Right lobe of liver (tissue), 4 donors: ENCODE results near the gene SPTA1.

ENCODE experiments used
- POLR2A ChIP-seq: fragments of 450-650 bp; IDR thresholded peaks from one replicate; pipeline ENCODE4 v1.6.1; 2017; ENCODE audit warnings: antibody characterized with exemption, mild to moderate bottlenecking
- TF ChIP-seq, protein P1 (sequence below), 4 donors: fragments of 200-600 bp in 3 of 4; fragments of 450-650 bp in 1 of 4; IDR thresholded peaks; one replicate each; pipeline versions ENCODE4 v1.5.1 to v1.8.0; 2016 to 2022; ENCODE audit warnings: antibody characterized with exemption in 4 of 4, mild to moderate bottlenecking in 2 of 4
- donor health status: DM: no; HTN: no; CAD: no.
- donor health status: DM: no; HTN: no; CAD: no.
- donor health status: DM: no; HTN: yes; CAD: no.

DNA sequence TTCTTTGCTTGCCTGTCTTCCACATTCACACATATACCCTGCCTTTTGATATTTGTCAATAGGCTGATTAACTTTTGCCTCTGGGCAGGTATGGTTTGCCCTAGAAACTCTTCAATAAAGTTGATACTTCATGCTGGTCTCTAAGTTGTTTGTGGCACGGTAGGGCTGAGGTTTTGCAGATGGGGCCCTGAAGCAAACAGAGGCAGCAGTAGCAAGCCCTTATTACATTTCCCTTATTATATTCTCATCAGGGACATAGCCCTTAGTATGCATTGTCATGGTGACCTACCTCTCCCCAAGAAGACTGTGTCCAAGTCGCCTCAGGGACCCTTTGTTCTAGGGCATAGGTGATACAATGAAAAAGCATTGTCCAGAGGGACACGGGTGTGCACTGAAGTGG, 116.0 kb downstream of the SPTA1 start, which contains the start of gene OR6P1:
- no peak for TF ChIP-seq POLR2A
- TF ChIP-seq, protein P1, sequence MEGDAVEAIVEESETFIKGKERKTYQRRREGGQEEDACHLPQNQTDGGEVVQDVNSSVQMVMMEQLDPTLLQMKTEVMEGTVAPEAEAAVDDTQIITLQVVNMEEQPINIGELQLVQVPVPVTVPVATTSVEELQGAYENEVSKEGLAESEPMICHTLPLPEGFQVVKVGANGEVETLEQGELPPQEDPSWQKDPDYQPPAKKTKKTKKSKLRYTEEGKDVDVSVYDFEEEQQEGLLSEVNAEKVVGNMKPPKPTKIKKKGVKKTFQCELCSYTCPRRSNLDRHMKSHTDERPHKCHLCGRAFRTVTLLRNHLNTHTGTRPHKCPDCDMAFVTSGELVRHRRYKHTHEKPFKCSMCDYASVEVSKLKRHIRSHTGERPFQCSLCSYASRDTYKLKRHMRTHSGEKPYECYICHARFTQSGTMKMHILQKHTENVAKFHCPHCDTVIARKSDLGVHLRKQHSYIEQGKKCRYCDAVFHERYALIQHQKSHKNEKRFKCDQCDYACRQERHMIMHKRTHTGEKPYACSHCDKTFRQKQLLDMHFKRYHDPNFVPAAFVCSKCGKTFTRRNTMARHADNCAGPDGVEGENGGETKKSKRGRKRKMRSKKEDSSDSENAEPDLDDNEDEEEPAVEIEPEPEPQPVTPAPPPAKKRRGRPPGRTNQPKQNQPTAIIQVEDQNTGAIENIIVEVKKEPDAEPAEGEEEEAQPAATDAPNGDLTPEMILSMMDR (IDR thresholded peaks at IDR 0.05) = no peak
